GM18519 (cell line): Measurements from ENCODE around the gene APOL2.
"Not testable (repeated sequence)": the region's sequence is repeated elsewhere in the genome, so short reads cannot be mapped to it uniquely, and the experiment has no call there.

Experiments
- ATAC-seq: cut with Tn5 transposase; IDR thresholded peaks from one replicate; pipeline ENCODE4 v1.9.1; 2021; ENCODE audit warnings: mild to moderate bottlenecking, moderate library complexity; ENCODE audit not compliant: unreplicated experiment, low FRiP score

APOL2 gene

GRCh38 chr22:36263886-36264664 lies 24.7 kb upstream of the APOL2 start:
- not testable (repeated sequence) for ATAC-seq

GRCh38 chr22:36263216-36263673 lies 23.9 kb upstream of the APOL2 start:
- not testable (repeated sequence) for ATAC-seq

DNA sequence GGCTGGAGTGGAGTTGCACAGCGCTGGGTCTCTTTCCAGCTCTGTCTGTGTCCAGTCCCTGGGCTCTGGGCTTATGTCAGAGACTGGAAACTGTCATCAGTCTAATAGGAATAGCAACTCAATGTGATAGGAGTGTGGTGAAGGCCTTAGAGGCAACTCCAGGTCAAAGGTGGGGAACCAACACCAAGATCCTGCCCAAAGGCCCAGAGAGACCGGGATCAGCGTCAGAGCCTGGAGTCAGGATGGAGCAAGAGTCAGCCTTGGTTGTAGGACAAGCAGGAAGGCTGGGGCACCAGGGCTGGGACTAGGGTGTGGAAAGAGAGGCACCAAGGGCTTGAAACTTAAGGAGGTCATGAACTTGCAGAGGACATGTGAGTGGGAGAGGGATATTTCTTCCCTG lies 23.0 kb upstream of the APOL2 start:
- ATAC-seq = not testable (repeated sequence)

GRCh38 chr22:36261675-36262074 lies 22.3 kb upstream of the APOL2 start:
- ATAC-seq = not testable (repeated sequence)

GRCh38 chr22:36259615-36260300 lies 20.4 kb upstream of the APOL2 start:
- no peak for ATAC-seq

DNA sequence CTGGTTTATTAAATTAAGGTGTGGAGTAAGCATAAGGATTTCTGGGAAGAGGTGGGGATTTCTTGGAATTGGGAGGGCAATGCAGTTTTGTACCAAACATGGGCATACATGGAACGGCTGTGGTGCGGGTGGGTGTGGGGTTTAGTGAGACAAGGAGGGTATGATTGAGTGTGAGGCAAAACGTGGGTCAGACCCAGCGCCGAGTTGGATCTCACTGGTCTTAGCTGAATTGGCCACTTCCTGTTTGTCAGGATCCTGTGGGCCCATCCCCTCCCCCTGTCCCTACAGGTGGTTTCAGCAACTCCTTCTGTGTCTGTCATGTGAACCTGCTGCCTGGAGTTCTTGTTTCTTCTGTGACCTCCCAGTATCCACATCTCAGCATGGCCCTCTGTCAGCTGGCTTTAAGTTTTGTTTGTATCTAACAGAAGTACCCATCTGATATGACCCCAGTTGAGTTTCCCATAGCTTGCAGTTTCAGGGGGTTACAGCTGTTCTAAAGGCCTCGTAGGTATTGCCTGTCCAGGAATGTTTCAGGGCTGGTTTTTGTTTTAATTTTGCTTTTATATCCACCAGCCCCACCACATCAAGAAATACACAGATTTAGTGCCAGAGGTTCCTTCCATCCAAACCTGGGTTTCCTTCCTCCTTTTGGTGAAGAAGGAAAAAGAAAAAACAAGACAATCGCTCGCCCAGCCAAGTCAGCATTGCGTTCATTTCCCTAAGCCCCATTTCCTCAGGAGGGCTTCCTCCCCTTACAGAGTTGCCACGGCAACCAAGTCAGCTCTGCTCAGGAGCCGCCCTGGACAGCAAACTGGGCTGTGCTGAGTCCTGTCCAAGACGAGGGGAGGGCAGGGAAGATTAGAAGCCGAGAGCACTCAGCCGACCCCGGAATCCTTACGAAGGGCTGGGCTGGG lies 19.6 kb upstream of the APOL2 start:
- no peak for ATAC-seq

DNA sequence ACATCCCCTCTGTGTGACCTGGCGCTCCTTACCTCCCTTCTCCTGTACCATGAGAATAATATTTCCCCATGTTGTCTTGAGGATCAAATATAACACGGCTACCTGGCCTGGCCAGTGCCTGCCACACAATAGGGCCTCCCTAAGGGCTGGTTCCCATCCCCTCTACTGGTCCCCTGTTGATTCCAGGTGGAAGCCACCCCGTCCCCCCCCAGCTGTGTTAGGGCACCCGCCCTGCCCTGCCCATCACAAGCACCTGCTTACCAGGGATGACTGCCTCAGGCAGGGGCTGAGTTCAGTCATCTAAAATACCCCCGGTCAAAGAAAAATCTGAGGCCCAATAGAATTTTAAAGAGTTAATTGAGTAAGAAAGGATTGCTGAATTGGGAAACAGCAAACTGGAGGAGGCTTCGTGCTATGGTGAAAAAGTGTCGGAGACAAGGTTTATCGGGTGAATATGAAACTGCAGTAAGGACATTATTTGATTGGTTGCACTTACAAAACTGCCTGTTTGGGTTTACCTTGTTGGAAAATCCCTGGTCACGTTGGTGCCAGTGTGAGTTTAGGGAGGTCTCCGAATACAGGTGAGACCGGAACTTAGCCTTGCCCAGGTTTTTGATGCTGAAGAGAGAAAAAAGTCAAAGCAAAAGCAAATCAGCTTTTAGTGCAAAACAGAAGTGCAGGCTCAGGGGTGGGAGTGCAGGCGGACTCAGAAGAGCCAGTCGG lies 18.8 kb upstream of the APOL2 start:
- ATAC-seq = no peak

- no peak for ATAC-seq
Measured at GRCh38 chr22:36257308-36257707, 18.0 kb upstream of the APOL2 start.

- no peak for ATAC-seq
Measured at GRCh38 chr22:36256478-36256877, 17.2 kb upstream of the APOL2 start.

DNA sequence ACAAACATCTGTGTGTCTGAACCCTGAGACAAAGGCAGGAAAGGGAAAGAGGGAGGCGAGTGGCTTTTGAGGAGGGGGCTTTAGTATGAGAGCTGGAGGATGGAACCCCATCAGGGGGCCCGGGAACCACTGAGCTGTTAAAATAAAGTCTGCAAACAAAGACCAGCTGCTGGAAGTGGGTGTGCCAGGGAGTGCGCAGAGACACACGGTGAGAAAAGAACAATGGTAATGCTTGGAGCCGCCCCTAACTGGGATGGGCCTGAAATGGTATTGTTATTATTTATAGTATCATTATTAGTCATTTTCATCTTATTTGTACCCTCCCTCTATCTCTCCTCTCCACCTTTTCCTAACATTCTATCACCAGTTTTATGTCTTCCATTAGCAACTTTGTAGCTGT lies 16.2 kb upstream of the APOL2 start:
- not testable (repeated sequence) for ATAC-seq

- ATAC-seq = no peak
Measured at GRCh38 chr22:36253523-36254490, 14.5 kb upstream of the APOL2 start.

GRCh38 chr22:36252754-36253522 lies 13.6 kb upstream of the APOL2 start, which contains the start of gene APOL1:
TSS of gene APOL1 (plus strand) at chr22:36253133. CDS start at chr22:36254956, 1,823 bp downstream.
- peak; percentile 46 for ATAC-seq

GRCh38 chr22:36251979-36252608 lies 12.8 kb upstream of the APOL2 start:
- not testable (repeated sequence) for ATAC-seq

GRCh38 chr22:36250292-36250960 lies 11.1 kb upstream of the APOL2 start:
- not testable (repeated sequence) for ATAC-seq

DNA sequence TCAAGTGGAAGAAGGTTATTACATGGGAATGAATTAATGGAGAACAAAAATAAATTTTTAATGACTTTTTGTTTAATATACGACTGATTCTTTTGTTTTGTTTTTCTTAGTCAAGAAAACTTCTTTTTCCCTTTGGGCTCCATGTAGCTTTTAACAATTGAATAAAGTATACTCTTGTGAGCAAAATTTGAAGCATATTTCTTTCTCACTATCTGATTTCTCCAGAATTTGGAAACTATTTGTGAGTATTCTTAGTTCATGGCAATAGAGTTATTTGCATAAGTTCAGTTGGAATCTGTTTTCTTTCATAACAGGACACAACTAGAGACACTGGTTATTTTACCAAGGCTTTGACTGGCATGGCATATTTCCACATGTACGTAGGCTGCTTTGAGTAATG lies 9.8 kb upstream of the APOL2 start:
- ATAC-seq = no peak

DNA sequence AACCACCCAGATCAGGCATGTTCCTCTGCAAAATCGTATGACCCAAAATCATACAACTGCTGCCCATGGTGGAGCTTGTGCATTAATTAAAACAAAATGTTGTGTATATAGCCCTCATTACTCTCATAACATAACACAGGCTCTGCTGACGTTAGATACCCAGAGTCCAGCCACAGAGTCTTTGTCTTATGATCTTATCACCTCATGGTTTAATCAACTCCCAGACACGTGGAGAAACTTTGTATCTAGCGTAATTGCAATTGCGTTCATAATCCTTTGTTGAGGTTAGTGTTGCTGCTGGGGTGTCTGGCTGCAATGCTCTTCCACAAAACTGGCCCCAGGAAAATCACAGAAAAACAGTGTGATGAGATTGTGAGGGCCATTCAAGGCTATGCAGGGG lies 8.6 kb upstream of the APOL2 start:
- no peak for ATAC-seq

- no peak for ATAC-seq
Measured at GRCh38 chr22:36246718-36247117, 7.4 kb upstream of the APOL2 start.
